ENCODE measurements around the gene SLF2. TPM values are rescaled to one million over a fixed set of nuclear protein-coding genes. Genes with fewer than 3 reads are reported as not detected.
A peak's percentile ranks its signal among the peaks of the same experiment; 100 is the strongest.

The SLF2 gene
- total RNA-seq, 1 experiment from 2014 or later = 23.1 TPM

GRCh38 chr10:100887761-100888296, 24.9 kb upstream of the SLF2 start:
- Mint-ChIP-seq H3K4me3 (no peak overlapping the region), H3K27ac (no peak overlapping the region; a peak in 1 of 7 replicates), H3K9me3 (peaks cover 0 to 3% of the 10 kb centered on the region in 2 experiments; a peak in 1 of 5 replicates), H3K4me1 (peaks cover 17% of the 10 kb centered on the region in 2 experiments), H3K36me3 (ENCODE audit: insufficient read depth in 1 of 3, low read depth in 3 of 3) (no peaks in the 10 kb centered on the region), H3K27me3 (ENCODE audit: low read depth) (peaks cover 26% of the 10 kb centered on the region)
- Histone ChIP-seq H2BK120ac (ENCODE audit: low read depth, low read length, poor library complexity, severe bottlenecking) (no peak overlapping the region), H3K9me3 (ENCODE audit: control insufficient read depth, low read depth, low read length) (no peaks in the 10 kb centered on the region), H2AK5ac (ENCODE audit: insufficient read length, low read length) (no peak overlapping the region), H3K79me1 (ENCODE audit: insufficient read depth, low read depth, low read length, poor library complexity, severe bottlenecking) (no peaks in the 10 kb centered on the region), H3K4me2 (ENCODE audit: insufficient read depth, insufficient read length, low read length) (no peak overlapping the region), H3K27me3 (ENCODE audit: insufficient read depth, low read length) (no peaks in the 10 kb centered on the region), H3K4me1 (ENCODE audit: insufficient read depth, low read length) (no peaks in the 10 kb centered on the region), H4K8ac (replicated peaks; ENCODE audit: insufficient read length, low read depth, low read length) (no peak overlapping the region), H3T11ph (ENCODE audit: low read length) (no peak overlapping the region), H3K18ac (ENCODE audit: insufficient read length, low read depth, low read length) (no peak overlapping the region), H3K14ac (ENCODE audit: insufficient read depth, low read length) (no peak overlapping the region), H2AFZ (ENCODE audit: low read length) (no peak overlapping the region), H3K79me2 (ENCODE audit: insufficient read depth, low read length) (no peaks in the 10 kb centered on the region), H3K9ac (ENCODE audit: extremely low read depth, insufficient read length, low read length) (no peak overlapping the region), H3K27ac (ENCODE audit: insufficient read length, low read depth, low read length) (no peak overlapping the region), H2BK5ac (ENCODE audit: insufficient read length, low read length) (no peak overlapping the region), H2BK20ac (ENCODE audit: low read depth, low read length, poor library complexity, severe bottlenecking) (no peak overlapping the region), H2BK12ac (ENCODE audit: insufficient read length, low read depth, low read length) (no peak overlapping the region), H2BK15ac (ENCODE audit: low read depth, low read length) (no peak overlapping the region), H4K5ac (ENCODE audit: insufficient read length, low read depth, low read length) (no peak overlapping the region), H3K56ac (ENCODE audit: insufficient read length, low read depth, low read length) (no peak overlapping the region), H4K20me1 (ENCODE audit: control insufficient read depth, insufficient read depth, insufficient read length) (no peaks in the 10 kb centered on the region), H4K91ac (ENCODE audit: insufficient read length, low read depth, low read length) (no peak overlapping the region), H3K23ac (ENCODE audit: insufficient read length, low read depth, low read length) (no peak overlapping the region), H3K23me2 (ENCODE audit: insufficient read length, low read depth, low read length, poor library complexity, severe bottlenecking) (peaks cover 3% of the 10 kb centered on the region), H3K4ac (ENCODE audit: low read depth, low read length) (no peak overlapping the region)
- no CpG with 5 or more reads among the region's 14 CpGs for WGBS (ENCODE audit: extremely low coverage, insufficient read length, low lambda C conversion rate)
- peak; percentile 30 for DNase-seq
- TF ChIP-seq CTCF (conservative IDR thresholded peaks at IDR 0.05) = no peak

All from H9 (cell line).